BLaER1 (cell line): ENCODE results near the gene RAP1GDS1.

ENCODE experiments used
- H3K27ac ChIP-seq: shearing (Covaris generic); formaldehyde crosslinking; 2 replicates; pipeline ENCODE4 v1.8.1; 2022
- H3K27me3 ChIP-seq: shearing (Covaris generic); formaldehyde crosslinking; 2 replicates; pipeline ENCODE4 v1.8.1; 2022
- H3K36me3 ChIP-seq: shearing (Covaris generic); formaldehyde crosslinking; 2 replicates; pipeline ENCODE4 v1.8.1; 2022
- H3K4me1 ChIP-seq: shearing (Covaris generic); formaldehyde crosslinking; 2 replicates; pipeline ENCODE4 v1.8.1; 2022
- H3K4me2 ChIP-seq: shearing (Covaris generic); formaldehyde crosslinking; 2 replicates; pipeline ENCODE4 v1.8.1; 2022
- H3K4me3 ChIP-seq: shearing (Covaris generic); formaldehyde crosslinking; 2 replicates; pipeline ENCODE4 v1.8.1; 2022
- H3K9ac ChIP-seq: shearing (Covaris generic); formaldehyde crosslinking; 2 replicates; pipeline ENCODE4 v1.8.1; 2022
- H3K9me3 ChIP-seq: shearing (Covaris generic); formaldehyde crosslinking; 2 replicates; pipeline ENCODE4 v1.8.1; 2022
- H4K20me1 ChIP-seq: shearing (Covaris generic); formaldehyde crosslinking; 2 replicates; pipeline ENCODE4 v1.8.1; 2022
- Cebpa-rat ChIP-seq: shearing (Covaris generic); IDR thresholded peaks from 2 replicates; pipeline ENCODE4 v1.8.1; 2022

Gene RAP1GDS1

GRCh38 chr4:98369322-98369721 lies 108.1 kb downstream of the RAP1GDS1 start:
- Histone ChIP-seq H3K4me1 (no peaks in the 10 kb centered on the region), H3K9me3 (peaks cover 36% of the 10 kb centered on the region), H3K4me2 (no peak overlapping the region), H3K4me3 (no peak overlapping the region), H3K27ac (no peak overlapping the region), H3K9ac (no peak overlapping the region), H3K27me3 (no peaks in the 10 kb centered on the region), H3K36me3 (peaks cover 52% of the 10 kb centered on the region), H4K20me1 (no peaks in the 10 kb centered on the region)
- no peak for TF ChIP-seq Cebpa-rat

- Histone ChIP-seq H3K4me1 (no peaks in the 10 kb centered on the region), H4K20me1 (no peaks in the 10 kb centered on the region), H3K4me3 (no peak overlapping the region), H3K27me3 (no peaks in the 10 kb centered on the region), H3K9ac (no peak overlapping the region), H3K9me3 (no peaks in the 10 kb centered on the region), H3K36me3 (peaks cover 27% of the 10 kb centered on the region), H3K4me2 (no peak overlapping the region), H3K27ac (no peak overlapping the region)
- no peak for TF ChIP-seq Cebpa-rat
These were observed 113.5 kb downstream of the RAP1GDS1 start for GRCh38 chr4:98374643-98375042.

GRCh38 chr4:98377559-98377958 lies 116.4 kb downstream of the RAP1GDS1 start:
- peaks cover 8% of the 10 kb centered on the region; the same call in 1 of the 2 replicates for H3K36me3 ChIP-seq
- H4K20me1 ChIP-seq = no peaks in the 10 kb centered on the region
- TF ChIP-seq Cebpa-rat = no peak
- no peak overlapping the region for H3K4me2 ChIP-seq
- no peak overlapping the region for H3K27ac ChIP-seq
- no peaks in the 10 kb centered on the region for H3K9me3 ChIP-seq
- no peaks in the 10 kb centered on the region for H3K27me3 ChIP-seq
- no peaks in the 10 kb centered on the region for H3K4me1 ChIP-seq
- H3K9ac ChIP-seq = no peak overlapping the region
- H3K4me3 ChIP-seq = no peak overlapping the region

GRCh38 chr4:98381306-98381705 lies 120.1 kb downstream of the RAP1GDS1 start:
- Histone ChIP-seq H3K4me3 (no peak overlapping the region), H3K36me3 (no peaks in the 10 kb centered on the region), H3K4me2 (no peak overlapping the region), H3K9me3 (no peaks in the 10 kb centered on the region), H3K27ac (no peak overlapping the region), H4K20me1 (no peaks in the 10 kb centered on the region), H3K27me3 (no peaks in the 10 kb centered on the region), H3K4me1 (no peaks in the 10 kb centered on the region), H3K9ac (no peak overlapping the region)
- TF ChIP-seq Cebpa-rat = no peak

- no peaks in the 10 kb centered on the region for H3K9me3 ChIP-seq
- H3K36me3 ChIP-seq = no peaks in the 10 kb centered on the region
- no peak overlapping the region for H3K9ac ChIP-seq
- H3K27me3 ChIP-seq = no peaks in the 10 kb centered on the region
- no peak overlapping the region for H3K4me3 ChIP-seq
- no peak for TF ChIP-seq Cebpa-rat
- no peaks in the 10 kb centered on the region for H4K20me1 ChIP-seq
- no peak overlapping the region for H3K4me2 ChIP-seq
- H3K4me1 ChIP-seq = no peaks in the 10 kb centered on the region
- no peak overlapping the region for H3K27ac ChIP-seq
These were observed 122.4 kb downstream of the RAP1GDS1 start for GRCh38 chr4:98383431-98384106.

- no peak overlapping the region for H3K4me2 ChIP-seq
- TF ChIP-seq Cebpa-rat = no peak
These were observed 124.6 kb downstream of the RAP1GDS1 start for GRCh38 chr4:98385831-98386230.

GRCh38 chr4:98387345-98388026 lies 126.3 kb downstream of the RAP1GDS1 start:
- Histone ChIP-seq H4K20me1 (no peaks in the 10 kb centered on the region), H3K36me3 (no peaks in the 10 kb centered on the region; the same call in 1 of the 2 replicates), H3K9me3 (no peaks in the 10 kb centered on the region), H3K4me1 (no peaks in the 10 kb centered on the region), H3K4me3 (no peak overlapping the region), H3K4me2 (no peak overlapping the region), H3K9ac (no peak overlapping the region), H3K27me3 (no peaks in the 10 kb centered on the region), H3K27ac (no peak overlapping the region)
- no peak for TF ChIP-seq Cebpa-rat

More at GRCh38 chr4:98385831-98386230, 124.6 kb downstream of the RAP1GDS1 start:
- no peaks in the 10 kb centered on the region for H3K4me1 ChIP-seq
- no peak overlapping the region for H3K27ac ChIP-seq
- no peak overlapping the region for H3K9ac ChIP-seq
- no peak overlapping the region for H3K4me3 ChIP-seq
- no peaks in the 10 kb centered on the region for H3K9me3 ChIP-seq
- H4K20me1 ChIP-seq = no peaks in the 10 kb centered on the region
- H3K27me3 ChIP-seq = no peaks in the 10 kb centered on the region
- no peaks in the 10 kb centered on the region for H3K36me3 ChIP-seq

- TF ChIP-seq Cebpa-rat = no peak
- Histone ChIP-seq H4K20me1 (no peaks in the 10 kb centered on the region), H3K4me3 (no peak overlapping the region), H3K4me1 (no peaks in the 10 kb centered on the region), H3K4me2 (no peak overlapping the region), H3K9me3 (no peaks in the 10 kb centered on the region), H3K9ac (no peak overlapping the region), H3K27me3 (no peaks in the 10 kb centered on the region), H3K27ac (no peak overlapping the region), H3K36me3 (peaks cover 8% of the 10 kb centered on the region; the same call in 1 of the 2 replicates)
These were observed 132.9 kb downstream of the RAP1GDS1 start for GRCh38 chr4:98394134-98394533.

GRCh38 chr4:98399915-98400314 lies 138.7 kb downstream of the RAP1GDS1 start:
- H3K36me3 ChIP-seq = peaks cover 8% of the 10 kb centered on the region; the same call in 1 of the 2 replicates
- no peak overlapping the region for H3K4me2 ChIP-seq
- TF ChIP-seq Cebpa-rat = no peak
- no peaks in the 10 kb centered on the region for H4K20me1 ChIP-seq
- H3K27me3 ChIP-seq = no peaks in the 10 kb centered on the region
- no peak overlapping the region for H3K4me3 ChIP-seq
- no peak overlapping the region for H3K27ac ChIP-seq
- no peaks in the 10 kb centered on the region for H3K4me1 ChIP-seq
- no peaks in the 10 kb centered on the region for H3K9me3 ChIP-seq
- H3K9ac ChIP-seq = no peak overlapping the region

- H3K4me1 ChIP-seq = no peaks in the 10 kb centered on the region
- no peak overlapping the region for H3K4me3 ChIP-seq
- no peaks in the 10 kb centered on the region for H3K27me3 ChIP-seq
- H3K9ac ChIP-seq = no peak overlapping the region
- peaks cover 2% of the 10 kb centered on the region; the same call in 1 of the 2 replicates for H3K36me3 ChIP-seq
- no peak for TF ChIP-seq Cebpa-rat
- H3K4me2 ChIP-seq = no peak overlapping the region
- H4K20me1 ChIP-seq = no peaks in the 10 kb centered on the region
- no peak overlapping the region for H3K27ac ChIP-seq
- H3K9me3 ChIP-seq = no peaks in the 10 kb centered on the region; the same call in 1 of the 2 replicates
These were observed 145.6 kb downstream of the RAP1GDS1 start for GRCh38 chr4:98406819-98407218.
